ENCODE results near the gene ARL6IP5. TPM values are rescaled to one million over a fixed set of nuclear protein-coding genes. Genes with fewer than 3 reads are reported as not detected.

The ARL6IP5 gene
- total RNA-seq, 4 donors from 2014 or later = 65.2 to 146 (median 98.2) TPM

- WGBS, 2 donors = 63 to 69% methylated on average over 5 of the region's 5 CpGs
- Histone ChIP-seq H3K27me3 (no peaks in the 10 kb centered on the region), H3K4me3 (replicated peaks in 1 of 3) (no peak overlapping the region), H3K27ac (peak overlapping the region in 2 of 3 donors; percentile 66 to 71), H3K4me1 (peaks cover 54 to 90% of the 10 kb centered on the region in 2 donors), H3K9me3 (no peaks in the 10 kb centered on the region), H3K36me3 (no peaks in the 10 kb centered on the region)
- no peak for DNase-seq
- TF ChIP-seq POLR2A (IDR thresholded peaks at IDR 0.05) (no peak), CTCF (IDR thresholded peaks at IDR 0.05) (no peak)
- intact Hi-C loops (cut with DNase I) = no loop called here
These were observed 6.8 kb downstream of the ARL6IP5 start for GRCh38 chr3:69091389-69092029.

GRCh38 chr3:69092030-69092516 lies 7.3 kb downstream of the ARL6IP5 start:
- H3K4me1 ChIP-seq = peaks cover 49 to 85% of the 10 kb centered on the region in 2 donors
- DNase-seq = peak; percentile 33 to 35
- H3K9me3 ChIP-seq = no peaks in the 10 kb centered on the region
- H3K4me3 ChIP-seq (replicated peaks in 1 of 3) = no peak overlapping the region
- H3K27ac ChIP-seq = peak overlapping the region; percentile 50 to 71 (median 66)
- intact Hi-C loops (cut with DNase I) = no loop called here
- no peaks in the 10 kb centered on the region for H3K36me3 ChIP-seq
- TF ChIP-seq CTCF (IDR thresholded peaks at IDR 0.05) = no peak
- no peak for TF ChIP-seq POLR2A (IDR thresholded peaks at IDR 0.05)
- 50 to 51% methylated on average over 4 of the region's 4 CpGs for WGBS, 2 donors
- H3K27me3 ChIP-seq = no peaks in the 10 kb centered on the region

- intact Hi-C loops (cut with DNase I) = no loop called here
- H3K27me3 ChIP-seq = no peaks in the 10 kb centered on the region
- no peaks in the 10 kb centered on the region for H3K9me3 ChIP-seq
- H3K27ac ChIP-seq = peak overlapping the region in 2 of 3 donors; percentile 35 to 46
- H3K36me3 ChIP-seq = no peaks in the 10 kb centered on the region
- H3K4me1 ChIP-seq = peaks cover 36 to 68% of the 10 kb centered on the region in 2 donors
- no peak for TF ChIP-seq POLR2A (IDR thresholded peaks at IDR 0.05)
- no peak for TF ChIP-seq CTCF (IDR thresholded peaks at IDR 0.05)
- no peak overlapping the region for H3K4me3 ChIP-seq (replicated peaks in 1 of 3)
- DNase-seq = no peak
- 70 to 72% methylated on average over 8 of the region's 8 CpGs for WGBS, 2 donors
These were observed 9.9 kb downstream of the ARL6IP5 start for GRCh38 chr3:69094467-69095205.

GRCh38 chr3:69095636-69096035 lies 10.9 kb downstream of the ARL6IP5 start:
- Histone ChIP-seq H3K27ac (peak overlapping the region in 1 of 3 donors; percentile 33), H3K36me3 (no peaks in the 10 kb centered on the region), H3K27me3 (no peaks in the 10 kb centered on the region), H3K9me3 (no peaks in the 10 kb centered on the region), H3K4me3 (replicated peaks in 1 of 3) (no peak overlapping the region), H3K4me1 (peaks cover 36 to 58% of the 10 kb centered on the region in 2 donors)
- no peak for DNase-seq
- TF ChIP-seq CTCF (IDR thresholded peaks at IDR 0.05) = no peak
- no peak for TF ChIP-seq POLR2A (IDR thresholded peaks at IDR 0.05)
- 86 to 91% methylated on average over 5 of the region's 5 CpGs for WGBS, 2 donors
- intact Hi-C loops (cut with DNase I) = no loop called here

- TF ChIP-seq POLR2A (IDR thresholded peaks at IDR 0.05) = no peak
- no peak for TF ChIP-seq CTCF (IDR thresholded peaks at IDR 0.05)
- H3K36me3 ChIP-seq = no peaks in the 10 kb centered on the region
- H3K4me1 ChIP-seq = peaks cover 34 to 51% of the 10 kb centered on the region in 2 donors
- no peaks in the 10 kb centered on the region for H3K9me3 ChIP-seq
- DNase-seq = no peak
- H3K4me3 ChIP-seq (replicated peaks in 1 of 3) = no peak overlapping the region
- WGBS, 2 donors = 93 to 98% methylated on average over 5 of the region's 5 CpGs
- peak overlapping the region in 1 of 3 donors; percentile 33 for H3K27ac ChIP-seq
- no peaks in the 10 kb centered on the region for H3K27me3 ChIP-seq
- intact Hi-C loops (cut with DNase I) = no loop called here
These were observed 11.6 kb downstream of the ARL6IP5 start for GRCh38 chr3:69096299-69096698.

Data from thyroid gland (tissue), 4 donors.